ENCODE measurements around the gene HS6ST1.

HS6ST1 gene

DNA sequence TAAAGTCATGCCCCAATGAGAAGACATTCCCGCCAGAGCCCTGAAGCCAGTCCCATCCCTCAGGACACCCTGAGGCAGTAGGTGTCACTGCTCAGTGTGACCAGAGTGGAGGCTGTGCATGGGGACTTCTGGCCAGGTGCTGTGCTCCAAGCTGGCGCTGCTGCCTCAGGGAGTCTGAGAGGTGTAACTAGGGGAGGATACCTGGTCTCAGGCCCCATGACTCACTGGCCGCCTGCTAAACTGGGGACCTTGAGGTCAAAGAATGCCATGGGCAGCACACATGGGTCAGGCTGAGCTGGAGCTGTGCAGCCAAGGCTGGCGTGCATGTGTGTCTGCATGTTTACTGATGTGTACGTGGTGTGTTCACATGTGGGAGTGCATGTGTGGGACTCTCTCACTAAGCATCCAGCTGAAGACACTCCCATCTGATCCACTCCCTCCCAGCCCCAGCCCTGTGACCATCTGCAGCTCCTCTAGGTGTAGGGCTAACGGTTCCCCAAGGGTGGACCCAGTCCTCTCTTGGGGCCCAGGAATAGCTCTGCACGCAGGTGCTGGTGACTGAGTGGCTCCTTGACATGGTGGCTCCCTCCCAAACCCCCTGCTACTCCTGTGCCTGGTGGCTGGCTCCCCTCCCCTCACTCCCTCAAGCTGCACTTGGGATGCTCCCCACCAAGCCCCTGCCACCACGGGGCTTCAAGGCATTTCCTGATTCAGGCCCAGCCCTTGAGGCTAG lies 16.5 kb downstream of the HS6ST1 start:
- TF ChIP-seq, protein P1, sequence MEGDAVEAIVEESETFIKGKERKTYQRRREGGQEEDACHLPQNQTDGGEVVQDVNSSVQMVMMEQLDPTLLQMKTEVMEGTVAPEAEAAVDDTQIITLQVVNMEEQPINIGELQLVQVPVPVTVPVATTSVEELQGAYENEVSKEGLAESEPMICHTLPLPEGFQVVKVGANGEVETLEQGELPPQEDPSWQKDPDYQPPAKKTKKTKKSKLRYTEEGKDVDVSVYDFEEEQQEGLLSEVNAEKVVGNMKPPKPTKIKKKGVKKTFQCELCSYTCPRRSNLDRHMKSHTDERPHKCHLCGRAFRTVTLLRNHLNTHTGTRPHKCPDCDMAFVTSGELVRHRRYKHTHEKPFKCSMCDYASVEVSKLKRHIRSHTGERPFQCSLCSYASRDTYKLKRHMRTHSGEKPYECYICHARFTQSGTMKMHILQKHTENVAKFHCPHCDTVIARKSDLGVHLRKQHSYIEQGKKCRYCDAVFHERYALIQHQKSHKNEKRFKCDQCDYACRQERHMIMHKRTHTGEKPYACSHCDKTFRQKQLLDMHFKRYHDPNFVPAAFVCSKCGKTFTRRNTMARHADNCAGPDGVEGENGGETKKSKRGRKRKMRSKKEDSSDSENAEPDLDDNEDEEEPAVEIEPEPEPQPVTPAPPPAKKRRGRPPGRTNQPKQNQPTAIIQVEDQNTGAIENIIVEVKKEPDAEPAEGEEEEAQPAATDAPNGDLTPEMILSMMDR (IDR thresholded peaks at IDR 0.05; ENCODE audit: low read depth, low read length), result no peak
- no peak overlapping the region for H3K4me3 ChIP-seq (replicated peaks in 1 of 2; ENCODE audit: low read depth in 2 of 2, low read length in 2 of 2)
- no peak for DNase-seq (ENCODE audit: low read depth in 2 of 2)

DNA sequence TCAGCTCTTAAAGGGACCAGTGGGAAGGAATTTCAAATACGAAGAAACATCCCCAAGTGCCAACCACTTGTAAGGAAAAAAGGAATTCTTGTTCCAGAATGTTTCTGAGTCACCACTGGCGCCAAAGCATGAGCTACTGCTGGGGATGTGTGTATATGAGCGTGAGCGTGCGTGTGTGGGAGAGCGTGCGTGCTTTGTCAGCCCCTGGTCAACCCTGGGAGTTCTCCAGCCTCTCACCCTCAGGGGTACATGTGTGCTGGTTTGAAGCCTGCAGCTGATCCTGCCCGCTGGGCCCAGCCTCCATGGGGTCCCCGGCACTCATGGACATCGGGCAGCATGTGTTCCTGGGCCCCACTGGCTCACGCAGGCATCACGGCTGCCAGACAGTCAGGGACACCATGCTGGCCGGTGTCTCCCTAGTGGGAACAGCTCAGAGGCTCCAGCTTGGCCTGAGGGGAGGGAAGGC lies 17.1 kb downstream of the HS6ST1 start:
- peak; percentile 54 to 91 for DNase-seq (ENCODE audit: low read depth in 2 of 2)
- TF ChIP-seq, protein P1 (IDR thresholded peaks at IDR 0.05; ENCODE audit: low read depth, low read length), result no peak
- no peak overlapping the region for H3K4me3 ChIP-seq (replicated peaks in 1 of 2; ENCODE audit: low read depth in 2 of 2, low read length in 2 of 2)

DNA sequence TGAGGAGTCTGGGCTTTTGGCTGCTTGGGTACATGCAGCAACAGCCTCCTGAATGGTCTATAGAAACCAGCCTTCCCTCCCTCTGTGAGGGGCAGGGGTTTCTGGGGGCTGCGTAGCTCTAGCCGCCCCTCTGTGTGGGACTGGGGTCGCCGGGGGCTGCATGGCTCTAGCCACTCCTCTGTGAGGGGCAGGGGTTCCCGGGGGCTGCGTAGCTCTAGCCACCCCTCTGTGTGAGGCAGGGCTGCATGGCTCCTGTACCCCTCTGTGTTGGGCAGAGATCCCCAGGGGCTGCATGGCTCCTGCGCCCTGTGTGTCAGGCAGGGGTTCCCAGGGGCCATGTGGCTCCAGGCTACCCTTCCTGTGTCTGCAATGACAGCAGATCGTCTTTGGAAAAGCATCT lies 17.6 kb downstream of the HS6ST1 start:
- H3K4me3 ChIP-seq (replicated peaks in 1 of 2; ENCODE audit: low read depth in 2 of 2, low read length in 2 of 2), result no peak overlapping the region
- DNase-seq (ENCODE audit: low read depth in 2 of 2), result no peak
- TF ChIP-seq, protein P1 (IDR thresholded peaks at IDR 0.05; ENCODE audit: low read depth, low read length), result no peak

- no peak for DNase-seq (ENCODE audit: low read depth in 2 of 2)
- TF ChIP-seq, protein P1 (IDR thresholded peaks at IDR 0.05; ENCODE audit: low read depth, low read length), result no peak
- no peak overlapping the region for H3K4me3 ChIP-seq (replicated peaks in 1 of 2; ENCODE audit: low read depth in 2 of 2, low read length in 2 of 2)
Measured at GRCh38 chr2:128300151-128301020, 18.3 kb downstream of the HS6ST1 start.

- DNase-seq (ENCODE audit: low read depth in 2 of 2), result no peak
- TF ChIP-seq, protein P1 (IDR thresholded peaks at IDR 0.05; ENCODE audit: low read depth, low read length), result no peak
- no peak overlapping the region for H3K4me3 ChIP-seq (replicated peaks in 1 of 2; ENCODE audit: low read depth in 2 of 2, low read length in 2 of 2)
Measured at GRCh38 chr2:128299628-128300027, 19.0 kb downstream of the HS6ST1 start.

DNA sequence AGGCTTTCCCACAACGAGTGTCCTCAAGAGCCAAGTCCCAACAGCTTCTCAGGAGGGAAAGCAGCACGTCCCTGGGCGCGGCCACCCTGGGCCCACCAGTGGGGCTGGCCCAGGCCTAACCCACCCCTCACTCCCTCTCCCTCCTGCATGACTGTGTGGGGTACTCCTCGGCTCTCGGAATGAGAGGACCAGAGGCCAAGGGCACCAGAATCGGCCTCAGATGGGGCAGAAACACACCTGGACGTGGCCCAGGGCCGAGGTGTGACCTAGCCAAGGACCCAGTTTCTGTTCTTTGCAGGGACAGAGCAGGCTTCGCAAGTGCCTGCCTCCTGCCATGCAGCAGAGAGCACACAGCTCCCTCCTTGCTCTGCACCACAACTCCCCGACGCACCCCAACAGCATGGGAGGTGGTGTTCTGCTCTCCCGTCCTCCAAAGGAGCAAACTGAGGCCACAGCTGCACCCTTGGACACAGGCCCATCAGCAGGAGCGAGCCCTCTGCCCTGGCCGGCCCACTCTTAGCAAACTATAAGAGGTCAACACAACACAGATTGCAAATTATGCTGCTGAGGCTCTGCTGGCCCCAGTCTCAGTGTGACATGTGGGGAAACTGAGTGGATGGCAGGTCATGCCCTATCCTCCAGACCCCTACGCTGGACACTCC lies 19.7 kb downstream of the HS6ST1 start:
- DNase-seq (ENCODE audit: low read depth in 2 of 2), result no peak
- H3K4me3 ChIP-seq (replicated peaks in 1 of 2; ENCODE audit: low read depth in 2 of 2, low read length in 2 of 2), result no peak overlapping the region
- TF ChIP-seq, protein P1 (IDR thresholded peaks at IDR 0.05; ENCODE audit: low read depth, low read length), result no peak
